ENCODE data around the gene ITPRIP. TPM values are rescaled to one million over a fixed set of nuclear protein-coding genes. Genes with fewer than 3 reads are reported as not detected.
A peak's percentile ranks its signal among the peaks of the same experiment; 100 is the strongest.

Gene ITPRIP
- total and polyA plus RNA-seq, 4 donors = 4.3 to 51.4 (median 18.9) TPM

- ATAC-seq (ENCODE audit: low FRiP score) (peak; percentile 71), DNase-seq (peak in 1 of 2 donors; percentile 79)
- Histone ChIP-seq H3K9me3 (ENCODE audit: control insufficient read depth, low read length) (no peaks in the 10 kb centered on the region), H3K27me3 (ENCODE audit: control insufficient read depth in 1 of 2, insufficient read depth in 2 of 2, low read length in 1 of 2) (no peaks in the 10 kb centered on the region), H3K4me1 (ENCODE audit: control insufficient read depth in 1 of 2, insufficient read depth in 2 of 2, low read length in 2 of 2) (peaks cover 2 to 6% of the 10 kb centered on the region in 2 donors), H3K27ac (ENCODE audit: low read depth in 1 of 2, low read length in 2 of 2) (peak overlapping the region; percentile 64 to 65), H3K4me3 (ENCODE audit: low read length in 2 of 2) (no peak overlapping the region), H3K36me3 (ENCODE audit: control insufficient read depth in 1 of 2, insufficient read depth in 2 of 2, low read length in 1 of 2) (no peaks in the 10 kb centered on the region)
- WGBS, 2 donors = 11 to 13% methylated on average over 8 of the region's 8 CpGs
- intact Hi-C loops (cut with DNase I) = no loop called here
These were observed 7.8 kb downstream of the ITPRIP start for GRCh38 chr10:104330168-104331110.

- 6 to 16% methylated on average over 3 of the region's 3 CpGs for WGBS, 2 donors
- DNase-seq (peak in 1 of 2 donors; percentile 48), ATAC-seq (ENCODE audit: low FRiP score) (no peak)
- no peaks in the 10 kb centered on the region for H3K36me3 ChIP-seq (ENCODE audit: control insufficient read depth in 1 of 2, insufficient read depth in 2 of 2, low read length in 1 of 2)
- intact Hi-C loops (cut with DNase I) = no loop called here
- no peaks in the 10 kb centered on the region for H3K27me3 ChIP-seq (ENCODE audit: control insufficient read depth in 1 of 2, insufficient read depth in 2 of 2, low read length in 1 of 2)
- no peak overlapping the region for H3K4me3 ChIP-seq (ENCODE audit: low read length in 2 of 2)
- no peaks in the 10 kb centered on the region for H3K9me3 ChIP-seq (ENCODE audit: control insufficient read depth, low read length)
- peak overlapping the region; percentile 64 to 65 for H3K27ac ChIP-seq (ENCODE audit: low read depth in 1 of 2, low read length in 2 of 2)
- peaks cover 2 to 6% of the 10 kb centered on the region in 2 donors for H3K4me1 ChIP-seq (ENCODE audit: control insufficient read depth in 1 of 2, insufficient read depth in 2 of 2, low read length in 2 of 2)
These were observed 8.5 kb downstream of the ITPRIP start for GRCh38 chr10:104329735-104330134.

GRCh38 chr10:104328896-104329710, 9.2 kb downstream of the ITPRIP start:
- Histone ChIP-seq H3K27me3 (ENCODE audit: control insufficient read depth in 1 of 2, insufficient read depth in 2 of 2, low read length in 1 of 2) (no peaks in the 10 kb centered on the region), H3K4me1 (ENCODE audit: control insufficient read depth in 1 of 2, insufficient read depth in 2 of 2, low read length in 2 of 2) (peaks cover 2 to 6% of the 10 kb centered on the region in 2 donors), H3K4me3 (ENCODE audit: low read length in 2 of 2) (no peak overlapping the region), H3K27ac (ENCODE audit: low read depth in 1 of 2, low read length in 2 of 2) (peak overlapping the region; percentile 64 to 65), H3K9me3 (ENCODE audit: control insufficient read depth, low read length) (no peaks in the 10 kb centered on the region), H3K36me3 (ENCODE audit: control insufficient read depth in 1 of 2, insufficient read depth in 2 of 2, low read length in 1 of 2) (no peaks in the 10 kb centered on the region)
- ATAC-seq (ENCODE audit: low FRiP score) (peak; percentile 73), DNase-seq (peak; percentile 76 to 86)
- intact Hi-C loops (cut with DNase I) = no loop called here
- WGBS, 2 donors = 18 to 27% methylated on average over 15 of the region's 15 CpGs

- WGBS, 2 donors = 19 to 23% methylated on average over 3 of the region's 3 CpGs
- Histone ChIP-seq H3K4me1 (ENCODE audit: control insufficient read depth in 1 of 2, insufficient read depth in 2 of 2, low read length in 2 of 2) (peaks cover 0 to 6% of the 10 kb centered on the region in 2 donors), H3K9me3 (ENCODE audit: control insufficient read depth, low read length) (no peaks in the 10 kb centered on the region), H3K4me3 (ENCODE audit: low read length in 2 of 2) (no peak overlapping the region), H3K27ac (ENCODE audit: low read depth in 1 of 2, low read length in 2 of 2) (peak overlapping the region in 1 of 2 donors; percentile 65), H3K36me3 (ENCODE audit: control insufficient read depth in 1 of 2, insufficient read depth in 2 of 2, low read length in 1 of 2) (no peaks in the 10 kb centered on the region), H3K27me3 (ENCODE audit: control insufficient read depth in 1 of 2, insufficient read depth in 2 of 2, low read length in 1 of 2) (no peaks in the 10 kb centered on the region)
- intact Hi-C loops (cut with DNase I) = no loop called here
- DNase-seq (no peak), ATAC-seq (ENCODE audit: low FRiP score) (no peak)
These were observed 9.7 kb downstream of the ITPRIP start for GRCh38 chr10:104328646-104328895.

GRCh38 chr10:104327745-104328645, 10.3 kb downstream of the ITPRIP start:
- Histone ChIP-seq H3K27ac (ENCODE audit: low read depth in 1 of 2, low read length in 2 of 2) (peak overlapping the region in 1 of 2 donors; percentile 65), H3K4me1 (ENCODE audit: control insufficient read depth in 1 of 2, insufficient read depth in 2 of 2, low read length in 2 of 2) (peaks cover 0 to 6% of the 10 kb centered on the region in 2 donors), H3K36me3 (ENCODE audit: control insufficient read depth in 1 of 2, insufficient read depth in 2 of 2, low read length in 1 of 2) (no peaks in the 10 kb centered on the region), H3K9me3 (ENCODE audit: control insufficient read depth, low read length) (no peaks in the 10 kb centered on the region), H3K4me3 (ENCODE audit: low read length in 2 of 2) (no peak overlapping the region), H3K27me3 (ENCODE audit: control insufficient read depth in 1 of 2, insufficient read depth in 2 of 2, low read length in 1 of 2) (no peaks in the 10 kb centered on the region)
- no peak for DNase-seq
- ATAC-seq (ENCODE audit: low FRiP score) = peak; percentile 26
- WGBS, 2 donors = 44 to 51% methylated on average over 19 to 20 of the region's 20 CpGs
- intact Hi-C loops (cut with DNase I) = no loop called here

GRCh38 chr10:104326991-104327610, 11.2 kb downstream of the ITPRIP start:
- 94 to 97% methylated on average over 9 of the region's 9 CpGs for WGBS, 2 donors
- intact Hi-C loops (cut with DNase I) = no loop called here
- no peak overlapping the region for H3K4me3 ChIP-seq (ENCODE audit: low read length in 2 of 2)
- no peaks in the 10 kb centered on the region for H3K9me3 ChIP-seq (ENCODE audit: control insufficient read depth, low read length)
- no peak for DNase-seq
- H3K27me3 ChIP-seq (ENCODE audit: control insufficient read depth in 1 of 2, insufficient read depth in 2 of 2, low read length in 1 of 2) = no peaks in the 10 kb centered on the region
- H3K4me1 ChIP-seq (ENCODE audit: control insufficient read depth in 1 of 2, insufficient read depth in 2 of 2, low read length in 2 of 2) = peaks cover 0 to 6% of the 10 kb centered on the region in 2 donors
- ATAC-seq (ENCODE audit: low FRiP score) = no peak
- H3K36me3 ChIP-seq (ENCODE audit: control insufficient read depth in 1 of 2, insufficient read depth in 2 of 2, low read length in 1 of 2) = no peaks in the 10 kb centered on the region
- H3K27ac ChIP-seq (ENCODE audit: low read depth in 1 of 2, low read length in 2 of 2) = no peak overlapping the region

GRCh38 chr10:104325436-104326435, 12.5 kb downstream of the ITPRIP start:
- no peaks in the 10 kb centered on the region for H3K36me3 ChIP-seq (ENCODE audit: control insufficient read depth in 1 of 2, insufficient read depth in 2 of 2, low read length in 1 of 2)
- H3K4me3 ChIP-seq (ENCODE audit: low read length in 2 of 2) = no peak overlapping the region
- no peaks in the 10 kb centered on the region for H3K27me3 ChIP-seq (ENCODE audit: control insufficient read depth in 1 of 2, insufficient read depth in 2 of 2, low read length in 1 of 2)
- H3K27ac ChIP-seq (ENCODE audit: low read depth in 1 of 2, low read length in 2 of 2) = no peak overlapping the region
- intact Hi-C loops (cut with DNase I) = no loop called here
- H3K9me3 ChIP-seq (ENCODE audit: control insufficient read depth, low read length) = no peaks in the 10 kb centered on the region
- peaks cover 0 to 6% of the 10 kb centered on the region in 2 donors for H3K4me1 ChIP-seq (ENCODE audit: control insufficient read depth in 1 of 2, insufficient read depth in 2 of 2, low read length in 2 of 2)
- 65 to 66% methylated on average over 28 of the region's 28 CpGs for WGBS, 2 donors
- ATAC-seq (ENCODE audit: low FRiP score) = no peak
- peak in 1 of 2 donors; percentile 80 for DNase-seq
